ENCODE measurements around the gene PPDPF. TPM values are rescaled to one million over a fixed set of nuclear protein-coding genes. Genes with fewer than 3 reads are reported as not detected.

PPDPF gene
- total RNA-seq, 1 donor from 2014 or later: 99.3 TPM

DNA sequence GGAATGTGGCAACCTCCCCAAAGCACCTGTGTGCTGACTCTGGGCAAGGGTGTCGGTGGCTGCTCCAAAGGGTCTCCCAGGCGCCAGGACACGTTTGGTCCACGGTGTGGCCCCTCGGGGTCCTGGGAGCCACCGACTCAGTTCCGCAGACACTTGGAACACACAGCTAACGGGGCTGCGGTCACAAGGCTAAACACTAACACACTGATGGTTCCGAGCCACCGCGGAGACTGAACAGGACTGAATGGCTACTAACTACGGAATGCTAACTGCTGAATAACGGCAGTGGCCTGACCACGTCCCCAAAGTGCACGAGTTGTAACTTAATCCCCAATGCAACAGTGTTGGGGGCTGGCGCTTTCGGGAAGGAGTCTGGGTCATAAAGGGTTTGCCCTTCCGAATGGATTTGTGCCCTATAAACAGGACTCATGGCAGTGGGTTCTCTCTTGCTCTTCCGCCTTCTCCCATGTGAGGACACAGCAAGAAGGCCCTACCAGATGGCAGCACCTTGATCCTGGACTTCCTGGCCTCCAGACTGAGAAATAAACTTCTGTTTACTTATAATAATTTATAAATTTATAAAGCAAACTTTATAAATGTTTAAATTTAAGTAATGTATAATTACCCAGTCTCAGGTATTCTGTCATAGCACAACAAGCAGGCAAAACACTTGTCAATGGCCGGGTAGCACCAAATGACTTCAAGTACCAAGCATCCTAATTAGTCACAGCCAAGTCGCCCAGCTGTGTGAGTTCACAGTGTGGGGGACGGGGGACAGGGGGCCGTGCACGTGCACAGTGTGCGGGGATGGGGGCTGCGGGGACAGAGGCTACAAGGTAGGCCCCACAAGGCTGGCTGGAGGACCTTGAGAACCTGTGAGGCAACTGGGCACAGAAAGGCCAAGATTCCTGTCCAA is 19.4 kb upstream of the PPDPF start:
- TF ChIP-seq, protein P1, sequence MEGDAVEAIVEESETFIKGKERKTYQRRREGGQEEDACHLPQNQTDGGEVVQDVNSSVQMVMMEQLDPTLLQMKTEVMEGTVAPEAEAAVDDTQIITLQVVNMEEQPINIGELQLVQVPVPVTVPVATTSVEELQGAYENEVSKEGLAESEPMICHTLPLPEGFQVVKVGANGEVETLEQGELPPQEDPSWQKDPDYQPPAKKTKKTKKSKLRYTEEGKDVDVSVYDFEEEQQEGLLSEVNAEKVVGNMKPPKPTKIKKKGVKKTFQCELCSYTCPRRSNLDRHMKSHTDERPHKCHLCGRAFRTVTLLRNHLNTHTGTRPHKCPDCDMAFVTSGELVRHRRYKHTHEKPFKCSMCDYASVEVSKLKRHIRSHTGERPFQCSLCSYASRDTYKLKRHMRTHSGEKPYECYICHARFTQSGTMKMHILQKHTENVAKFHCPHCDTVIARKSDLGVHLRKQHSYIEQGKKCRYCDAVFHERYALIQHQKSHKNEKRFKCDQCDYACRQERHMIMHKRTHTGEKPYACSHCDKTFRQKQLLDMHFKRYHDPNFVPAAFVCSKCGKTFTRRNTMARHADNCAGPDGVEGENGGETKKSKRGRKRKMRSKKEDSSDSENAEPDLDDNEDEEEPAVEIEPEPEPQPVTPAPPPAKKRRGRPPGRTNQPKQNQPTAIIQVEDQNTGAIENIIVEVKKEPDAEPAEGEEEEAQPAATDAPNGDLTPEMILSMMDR (conservative IDR thresholded peaks at IDR 0.05; ENCODE audit: low read depth, low read length): no peak
- DNase-seq (ENCODE audit: low read depth): no peak
- no peak overlapping the region for H3K4me3 ChIP-seq (ENCODE audit: low read depth, low read length)

DNA sequence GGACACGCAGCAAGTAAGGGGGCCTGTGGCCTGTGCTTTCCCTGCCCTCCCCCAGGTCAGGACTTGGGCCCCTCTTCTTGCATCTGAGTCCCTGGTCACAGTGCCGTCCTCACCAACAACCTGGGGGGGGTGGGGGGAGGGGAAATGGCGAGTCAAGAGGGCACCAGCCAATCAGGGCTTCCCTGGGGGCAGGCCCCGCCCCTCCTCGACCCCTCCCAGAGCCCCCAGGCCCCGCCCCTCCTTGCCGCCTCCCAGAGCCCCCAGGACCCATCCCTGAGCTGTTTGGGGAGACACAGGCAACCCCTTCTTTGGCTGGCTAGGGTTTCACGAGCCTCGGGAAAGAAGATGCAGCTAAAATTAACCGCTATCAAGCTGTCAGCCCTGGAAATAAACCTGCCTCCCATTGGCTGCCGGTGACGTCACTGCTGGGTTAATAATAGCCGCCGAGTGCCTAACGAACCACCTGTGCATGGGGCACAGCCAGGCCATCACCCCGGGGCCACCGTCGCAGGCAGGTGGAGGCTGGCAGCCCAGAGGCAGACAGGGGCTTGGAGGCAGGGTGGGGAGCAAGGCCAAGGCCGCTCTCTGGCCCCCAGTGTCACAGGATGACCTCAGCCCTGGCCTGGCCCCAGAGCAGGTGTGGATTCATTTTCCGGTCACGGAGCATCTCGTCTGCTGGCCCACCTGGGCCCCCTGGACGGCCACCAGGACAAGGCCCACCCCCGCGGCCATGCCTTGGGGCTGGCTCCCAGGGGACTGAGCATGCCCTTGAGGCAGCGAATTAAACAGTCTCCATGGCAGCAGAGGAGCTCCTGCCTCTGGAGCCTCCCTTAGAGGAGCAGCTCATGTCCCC is 18.5 kb upstream of the PPDPF start:
- TF ChIP-seq, protein P1 (conservative IDR thresholded peaks at IDR 0.05; ENCODE audit: low read depth, low read length): no peak

DNA sequence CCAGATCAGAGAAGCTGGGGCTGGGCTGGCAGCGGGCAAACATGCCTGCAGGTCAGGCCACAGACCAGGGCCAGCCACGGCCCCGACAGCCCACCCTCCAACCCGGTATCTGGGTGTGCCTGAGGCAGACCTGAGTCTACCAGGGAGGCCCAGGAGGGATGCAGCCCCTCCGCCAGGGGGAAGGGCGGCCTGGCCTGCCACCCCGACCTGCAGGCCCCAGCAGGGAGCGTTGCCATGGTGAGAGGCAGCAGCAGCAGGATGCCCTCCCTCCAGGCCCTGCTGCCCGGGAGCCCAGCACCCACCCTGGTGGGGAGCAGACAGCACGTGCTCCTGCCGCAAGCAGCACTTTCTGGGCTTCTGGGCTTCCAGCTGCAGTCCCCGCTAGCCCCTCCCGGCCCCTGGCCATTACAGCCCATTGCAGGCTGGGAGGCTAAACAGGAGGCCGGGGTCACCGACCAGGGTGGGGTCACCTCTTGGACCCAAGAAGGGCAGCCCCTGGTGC is 17.8 kb upstream of the PPDPF start:
- TF ChIP-seq, protein P1 (conservative IDR thresholded peaks at IDR 0.05; ENCODE audit: low read depth, low read length): no peak
- DNase-seq (ENCODE audit: low read depth): no peak
- no peak overlapping the region for H3K4me3 ChIP-seq (ENCODE audit: low read depth, low read length)

More for the DNA sequence above, 18.5 kb upstream of the PPDPF start:
- DNase-seq (ENCODE audit: low read depth): no peak
- no peak overlapping the region for H3K4me3 ChIP-seq (ENCODE audit: low read depth, low read length)

DNA sequence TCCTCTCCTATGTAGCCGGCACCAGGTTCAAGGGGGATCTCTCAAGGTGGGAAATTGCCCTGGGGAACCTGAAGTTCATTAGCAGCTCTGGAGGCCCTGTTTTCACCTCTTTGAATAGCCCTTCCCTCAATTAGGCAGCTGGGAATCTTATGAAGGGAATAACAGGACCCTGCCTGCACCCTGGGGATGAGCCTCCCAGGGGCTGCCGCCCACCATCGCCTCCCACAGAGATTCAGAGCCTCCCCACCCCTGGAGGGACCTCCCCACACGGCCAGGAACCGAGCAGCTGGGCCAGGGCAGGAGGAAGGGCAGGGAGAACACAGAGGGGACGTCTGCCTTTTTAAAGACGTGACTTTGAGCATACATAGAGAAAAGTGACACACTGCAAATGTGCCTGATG is 17.0 kb upstream of the PPDPF start:
- no peak for DNase-seq (ENCODE audit: low read depth)
- no peak overlapping the region for H3K4me3 ChIP-seq (ENCODE audit: low read depth, low read length)
- TF ChIP-seq, protein P1 (conservative IDR thresholded peaks at IDR 0.05; ENCODE audit: low read depth, low read length): no peak

DNA sequence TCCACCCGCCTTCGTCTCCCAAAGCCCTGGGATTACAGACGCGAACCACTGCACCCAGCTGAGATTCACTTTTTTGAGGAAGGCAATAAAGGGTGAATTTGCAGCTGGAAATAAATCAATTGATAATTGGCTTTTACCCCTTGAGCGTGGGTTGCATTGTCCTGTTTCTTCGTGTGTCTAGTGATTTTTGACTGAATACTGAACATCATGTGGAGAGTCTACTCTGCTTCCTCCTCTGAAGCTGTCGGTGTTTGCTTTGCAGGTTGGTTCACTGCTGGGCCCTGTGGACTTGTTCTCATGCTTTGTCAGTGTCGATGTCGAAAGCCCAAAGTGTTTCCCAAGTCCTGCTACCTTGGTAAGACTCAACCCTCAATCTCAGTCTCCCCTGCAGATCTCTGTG is 15.9 kb upstream of the PPDPF start:
- H3K4me3 ChIP-seq (ENCODE audit: low read depth, low read length): no peak overlapping the region
- TF ChIP-seq, protein P1 (conservative IDR thresholded peaks at IDR 0.05; ENCODE audit: low read depth, low read length): no peak
- no peak for DNase-seq (ENCODE audit: low read depth)

DNA sequence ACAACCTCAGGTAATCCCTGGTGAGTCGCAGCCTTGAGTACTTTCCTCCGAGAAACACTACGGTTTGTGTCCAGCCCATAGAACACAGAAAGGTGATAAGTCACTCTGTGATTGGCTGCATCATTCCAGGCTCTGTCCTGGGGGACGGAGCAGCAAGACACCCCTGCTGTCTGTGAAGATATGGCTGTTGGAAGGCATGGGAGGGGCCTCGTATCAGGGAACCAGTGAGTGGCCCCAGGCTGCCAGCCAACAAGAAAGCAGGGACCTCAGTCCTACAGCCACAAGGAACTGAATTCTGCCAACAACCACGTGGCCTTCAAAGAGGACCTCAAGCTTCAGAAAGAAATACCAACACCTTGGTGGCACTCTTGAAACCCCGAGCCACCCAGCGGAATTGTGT is 15.3 kb upstream of the PPDPF start:
- DNase-seq (ENCODE audit: low read depth): no peak
- no peak overlapping the region for H3K4me3 ChIP-seq (ENCODE audit: low read depth, low read length)
- TF ChIP-seq, protein P1 (conservative IDR thresholded peaks at IDR 0.05; ENCODE audit: low read depth, low read length): no peak

Measured in epithelial cell of proximal tubule (primary cell).